HUDEP-2 (cell line): ENCODE results near the gene SLC37A1.

Source experiments
- DNase-seq, 76 experiments: peaks; one replicate each; lab custom pipeline; 2025; ENCODE audit not compliant: unreplicated experiment in 76 of 76; lab: John Stamatoyannopoulos, UW

SLC37A1 gene

DNA sequence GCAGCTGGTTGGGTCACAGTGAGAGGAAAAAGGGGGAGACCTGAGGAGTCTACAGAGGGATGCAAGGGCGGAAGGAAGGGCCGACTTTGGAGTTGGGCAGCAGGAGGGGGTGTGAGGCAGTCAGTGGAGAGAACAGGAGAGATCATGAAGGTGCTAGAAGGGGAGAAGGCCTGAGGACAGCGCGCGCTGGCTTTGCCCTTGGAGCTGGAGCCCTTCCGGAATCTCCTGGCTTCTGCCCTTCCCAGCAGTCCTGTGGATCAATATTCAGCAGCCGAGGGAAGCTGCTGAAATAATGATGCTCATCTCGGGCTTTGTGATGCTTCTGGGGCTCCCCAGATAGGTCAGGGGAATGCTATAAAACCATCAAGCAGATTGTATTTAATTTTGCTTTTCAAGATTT, 26.7 kb downstream of the SLC37A1 start:
- no peak for DNase-seq

GRCh38 chr21:42541174-42541573, 27.5 kb downstream of the SLC37A1 start:
- no peak for DNase-seq

- no peak for DNase-seq
Measured at GRCh38 chr21:42541618-42542017, 28.0 kb downstream of the SLC37A1 start.

GRCh38 chr21:42542196-42542595, 28.5 kb downstream of the SLC37A1 start:
- DNase-seq: no peak

- DNase-seq: no peak
Measured at GRCh38 chr21:42542596-42542995, 28.9 kb downstream of the SLC37A1 start.

- no peak for DNase-seq
Measured at GRCh38 chr21:42543106-42543847, 29.6 kb downstream of the SLC37A1 start.

DNA sequence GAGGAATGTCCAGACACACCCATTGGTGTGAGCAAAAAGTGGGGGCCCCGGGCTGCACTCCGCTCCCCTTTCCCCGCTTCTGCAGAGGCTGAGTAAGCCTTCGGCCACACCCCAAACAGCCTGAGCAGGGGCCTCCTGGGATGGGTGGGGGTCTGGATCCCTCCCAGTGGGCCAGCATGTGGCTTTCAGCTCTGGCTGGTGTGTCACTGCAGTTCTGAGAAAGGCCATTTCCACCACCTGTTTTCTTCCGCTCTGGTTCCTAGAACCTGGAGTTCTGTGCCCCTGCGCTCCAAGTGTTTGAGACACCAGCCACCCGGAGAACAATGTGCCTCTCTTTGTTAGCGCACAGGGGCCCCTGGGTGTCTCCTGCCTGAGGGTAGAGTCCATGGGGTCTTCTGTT, 30.9 kb downstream of the SLC37A1 start:
- peak in 34 of 76 experiments; percentile 18 to 77 (median 44) for DNase-seq

- peak in 16 of 76 experiments; percentile 23 to 77 (median 48) for DNase-seq
Measured at GRCh38 chr21:42545317-42545716, 31.7 kb downstream of the SLC37A1 start.

- DNase-seq: peak in 60 of 76 experiments; percentile 21 to 78 (median 52)
Measured at GRCh38 chr21:42545745-42546144, 32.1 kb downstream of the SLC37A1 start.

- DNase-seq: peak in 2 of 76 experiments; percentile 42 to 53
Measured at GRCh38 chr21:42546433-42546832, 32.8 kb downstream of the SLC37A1 start.

- DNase-seq: peak in 75 of 76 experiments; percentile 48 to 99 (median 90)
Measured at GRCh38 chr21:42547001-42547905, 33.6 kb downstream of the SLC37A1 start.

DNA sequence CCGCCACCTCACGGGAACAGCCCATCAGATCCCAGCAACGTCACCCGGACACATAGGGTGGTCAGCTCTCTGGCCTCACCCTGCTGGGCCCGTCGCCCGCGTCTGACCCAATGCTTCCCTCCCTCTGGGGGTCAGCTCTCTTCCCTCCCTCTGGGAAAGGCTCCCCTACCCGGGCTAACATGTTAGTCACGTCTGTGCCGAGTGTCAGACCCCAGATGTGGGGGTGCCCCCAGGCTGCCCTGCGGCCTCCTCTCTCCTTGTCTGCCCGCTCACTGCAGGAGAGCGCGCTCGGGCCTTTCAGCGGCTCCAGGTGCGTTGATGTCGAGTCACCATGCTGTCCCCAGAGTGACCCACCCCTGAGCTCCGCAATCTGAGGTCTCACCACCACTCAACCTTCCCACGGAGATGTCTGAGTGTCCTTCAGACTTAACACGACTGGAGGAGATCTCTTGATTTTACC, 34.3 kb downstream of the SLC37A1 start:
- DNase-seq: no peak

DNA sequence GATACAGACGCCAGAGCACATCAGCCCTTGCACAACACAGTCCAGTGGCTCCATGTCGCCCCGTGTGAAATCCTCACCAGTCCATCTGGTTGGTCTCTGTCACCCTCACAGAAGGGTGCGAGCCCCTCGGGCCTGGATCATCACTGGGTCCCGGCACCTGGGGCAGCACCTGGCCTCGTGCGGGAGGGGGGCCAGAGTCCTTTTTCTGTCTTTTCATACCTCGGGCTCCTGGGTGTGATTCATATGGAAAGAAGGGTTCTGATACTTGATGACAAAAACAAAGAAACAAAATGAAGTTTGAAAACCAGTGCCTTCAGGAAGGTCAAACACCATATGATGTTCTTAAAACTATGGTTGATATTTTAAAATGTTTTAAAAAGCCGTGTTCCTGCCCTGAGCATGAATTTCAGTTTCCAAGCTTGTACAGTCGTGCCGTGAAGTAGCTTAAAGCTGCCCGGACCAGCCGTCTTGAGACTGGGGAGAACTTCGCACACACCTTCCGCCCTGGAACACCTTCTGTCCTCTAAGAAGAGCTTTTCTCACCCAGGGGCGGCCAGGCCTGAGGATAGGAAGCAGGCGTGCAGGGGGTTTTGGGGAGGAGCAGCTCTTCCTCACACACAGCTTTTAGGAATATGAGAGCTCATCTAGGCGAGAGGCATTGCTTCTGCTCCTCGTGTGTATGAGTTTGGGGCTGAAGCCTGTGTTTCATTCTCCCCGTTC, 35.2 kb downstream of the SLC37A1 start:
- DNase-seq: no peak

- no peak for DNase-seq
Measured at GRCh38 chr21:42550817-42551216, 37.2 kb downstream of the SLC37A1 start.

- DNase-seq: no peak
Measured at GRCh38 chr21:42552407-42553336, 39.0 kb downstream of the SLC37A1 start.

- no peak for DNase-seq
Measured at GRCh38 chr21:42553435-42553834, 39.8 kb downstream of the SLC37A1 start.

- no peak for DNase-seq
Measured at GRCh38 chr21:42554251-42554961, 40.8 kb downstream of the SLC37A1 start.

- no peak for DNase-seq
Measured at GRCh38 chr21:42555756-42556438, 42.2 kb downstream of the SLC37A1 start.

- no peak for DNase-seq
Measured at GRCh38 chr21:42556476-42556875, 42.8 kb downstream of the SLC37A1 start.
